HG02588 (cell line): Measurements from ENCODE around the gene NFKBIZ.

Source experiments
- ATAC-seq: cut with Tn5 transposase; IDR thresholded peaks from one replicate; pipeline ENCODE4 v1.9.1; 2021; ENCODE audit warnings: mild to moderate bottlenecking, moderate library complexity; ENCODE audit not compliant: unreplicated experiment

Gene NFKBIZ

DNA sequence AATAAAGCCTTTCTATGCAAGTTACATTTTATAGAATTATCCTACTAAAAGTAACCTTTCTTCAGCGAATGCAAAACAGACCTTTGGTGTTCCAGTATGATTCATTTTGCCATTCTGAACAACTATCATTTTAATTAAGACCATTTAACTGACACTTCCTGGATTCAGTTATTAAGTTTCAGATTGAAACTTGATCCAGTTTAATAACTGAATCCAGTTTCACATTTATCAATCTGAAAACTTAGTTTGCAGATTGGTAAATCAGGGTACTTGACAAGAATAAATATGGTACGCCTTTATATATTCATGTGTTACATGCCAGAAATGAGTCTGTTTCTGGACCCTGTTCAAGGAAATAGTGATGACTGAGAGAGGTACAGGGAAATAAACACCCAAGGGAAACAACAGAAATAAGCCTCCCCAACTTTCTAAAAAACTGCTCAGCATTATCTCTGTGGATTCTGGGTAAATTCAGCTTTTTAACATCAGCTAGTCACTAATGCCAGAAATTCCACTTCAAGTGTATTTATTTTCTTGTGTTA lies 23.3 kb upstream of the NFKBIZ start:
- ATAC-seq, result no peak

DNA sequence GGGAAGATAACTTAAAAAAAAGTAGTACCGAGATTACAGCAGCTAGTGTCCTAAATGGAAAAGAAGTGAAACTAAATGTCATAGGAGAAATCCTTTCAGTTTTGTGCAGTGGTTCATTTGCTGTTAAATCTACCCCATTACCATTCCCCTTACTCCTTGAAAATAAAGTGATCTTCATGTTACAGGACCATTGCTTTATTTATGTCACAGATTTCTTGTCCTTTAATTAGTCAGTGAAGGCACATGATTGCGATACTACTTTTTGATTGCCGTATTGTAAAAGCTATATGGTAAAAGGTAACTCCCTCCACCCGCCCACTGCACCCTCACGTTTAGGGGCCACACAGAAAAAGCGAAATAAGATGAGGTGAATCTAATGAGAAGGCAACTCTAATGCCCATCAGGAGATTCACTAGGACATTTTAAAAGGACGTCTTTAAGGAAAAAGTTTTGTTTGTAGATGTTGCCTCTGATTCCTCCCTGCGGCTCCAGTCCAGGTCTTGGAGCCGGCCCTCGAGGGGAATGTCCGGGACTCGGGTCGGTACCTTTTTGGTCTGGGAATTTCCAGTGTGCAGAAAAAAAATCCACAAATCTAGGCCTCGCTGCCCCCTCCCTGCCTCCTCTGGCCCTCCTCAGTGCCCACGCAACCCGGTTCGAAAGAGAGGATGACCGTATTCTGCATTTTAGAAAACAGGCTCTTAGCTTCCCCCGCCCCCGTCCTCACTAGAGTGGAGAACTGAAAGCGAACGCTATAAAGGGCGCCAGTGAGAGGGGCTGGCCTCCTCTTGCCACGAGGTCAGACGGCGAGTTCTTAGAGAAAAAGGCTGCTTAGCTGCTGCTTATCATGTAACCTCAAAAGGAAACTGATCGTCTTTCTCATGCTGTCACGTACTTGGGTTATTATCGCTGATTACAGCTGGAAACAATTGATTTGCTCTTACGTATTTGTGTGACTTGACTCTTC lies 21.8 kb upstream of the NFKBIZ start:
- peak; percentile 79 for ATAC-seq

DNA sequence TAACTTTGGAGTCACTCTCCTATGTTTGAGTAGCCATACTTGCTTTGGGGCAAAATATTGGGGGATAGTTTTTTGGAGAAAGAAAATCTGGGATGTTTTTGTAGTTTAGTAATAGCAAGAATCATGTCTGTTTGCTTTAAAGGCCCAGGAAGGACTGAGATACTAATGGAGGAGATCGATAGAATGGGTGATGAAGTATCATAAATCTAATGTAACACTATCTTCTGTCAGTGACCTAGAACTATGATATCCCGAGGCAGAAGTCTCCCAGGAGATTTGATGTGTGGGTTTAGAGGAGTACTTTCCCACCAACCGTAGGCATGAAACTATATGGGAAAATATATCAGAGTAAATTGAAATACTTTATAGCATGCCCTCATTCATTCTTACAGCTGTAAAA lies 21.0 kb upstream of the NFKBIZ start:
- ATAC-seq, result no peak

DNA sequence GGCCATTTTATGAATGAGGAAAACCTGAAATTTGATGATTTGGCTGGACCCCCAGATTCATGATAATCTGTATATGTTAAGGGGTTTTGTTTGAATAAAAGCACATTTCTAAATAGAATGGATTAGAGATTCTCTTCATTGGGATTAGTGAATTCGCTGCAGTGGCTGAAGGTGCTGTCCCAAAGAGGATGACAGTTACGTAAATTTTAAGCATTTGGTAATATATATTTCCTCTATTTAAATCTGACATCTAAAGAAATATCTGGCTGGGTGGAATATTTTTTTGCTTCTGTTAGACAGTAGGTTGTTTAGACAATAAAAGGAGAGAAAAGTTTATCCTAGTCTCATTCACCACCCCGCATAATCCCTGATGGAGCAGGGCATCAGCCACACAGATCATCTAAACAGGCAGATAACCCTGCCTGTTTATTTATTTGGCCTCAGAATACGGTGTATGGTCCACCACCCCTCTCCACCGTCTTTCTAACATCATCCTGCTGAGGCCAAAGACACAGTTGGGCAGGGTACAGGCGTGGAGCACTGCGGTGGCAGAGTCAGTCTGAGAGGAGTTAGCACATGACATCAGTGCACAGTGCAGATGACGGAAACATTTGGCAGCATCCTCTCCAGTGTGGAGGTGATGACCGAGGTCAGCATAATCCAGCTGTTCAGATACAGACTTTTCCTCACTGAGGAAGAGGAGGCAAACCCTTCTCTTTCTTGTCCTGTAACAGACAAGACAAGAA lies 20.4 kb upstream of the NFKBIZ start:
- peak; percentile 43 for ATAC-seq

DNA sequence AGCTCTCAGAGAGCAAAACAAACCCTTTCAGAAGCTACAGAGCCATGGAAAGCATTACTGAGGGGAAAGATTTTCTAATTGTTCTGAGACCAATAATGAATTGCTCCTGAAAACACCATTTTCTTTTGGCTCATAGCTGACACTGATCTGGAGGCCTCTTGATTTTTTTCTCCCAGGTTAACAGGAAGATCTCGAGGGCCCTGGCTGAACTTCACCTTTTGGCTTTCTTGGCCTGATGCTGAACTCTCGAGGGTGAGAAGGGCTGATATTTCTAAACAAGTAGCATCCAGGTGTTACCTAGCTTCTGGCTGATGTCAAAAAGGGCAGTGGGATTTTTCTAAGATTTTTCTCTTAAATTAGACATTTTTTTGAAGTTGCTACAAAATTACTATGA lies 19.9 kb upstream of the NFKBIZ start:
- no peak for ATAC-seq

DNA sequence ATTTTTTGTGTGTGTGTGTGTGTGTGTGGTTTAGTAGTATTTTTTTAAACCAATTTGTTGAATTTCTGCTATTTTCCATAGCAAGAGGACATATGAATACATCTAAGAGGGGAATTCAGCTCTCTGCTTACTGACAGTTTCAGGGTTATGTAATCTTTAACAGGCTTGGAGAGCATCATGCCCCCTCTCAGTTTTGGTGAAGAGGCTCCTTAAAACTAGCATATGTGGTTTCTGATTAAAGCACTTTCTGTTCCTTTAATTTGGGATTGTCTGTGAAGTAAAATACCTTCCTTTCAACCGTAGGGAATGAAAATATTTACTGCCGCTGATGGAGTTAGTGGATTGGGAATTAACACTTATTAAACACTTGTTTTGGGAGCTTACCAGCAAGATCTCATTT lies 19.4 kb upstream of the NFKBIZ start:
- ATAC-seq, result peak; percentile 28

DNA sequence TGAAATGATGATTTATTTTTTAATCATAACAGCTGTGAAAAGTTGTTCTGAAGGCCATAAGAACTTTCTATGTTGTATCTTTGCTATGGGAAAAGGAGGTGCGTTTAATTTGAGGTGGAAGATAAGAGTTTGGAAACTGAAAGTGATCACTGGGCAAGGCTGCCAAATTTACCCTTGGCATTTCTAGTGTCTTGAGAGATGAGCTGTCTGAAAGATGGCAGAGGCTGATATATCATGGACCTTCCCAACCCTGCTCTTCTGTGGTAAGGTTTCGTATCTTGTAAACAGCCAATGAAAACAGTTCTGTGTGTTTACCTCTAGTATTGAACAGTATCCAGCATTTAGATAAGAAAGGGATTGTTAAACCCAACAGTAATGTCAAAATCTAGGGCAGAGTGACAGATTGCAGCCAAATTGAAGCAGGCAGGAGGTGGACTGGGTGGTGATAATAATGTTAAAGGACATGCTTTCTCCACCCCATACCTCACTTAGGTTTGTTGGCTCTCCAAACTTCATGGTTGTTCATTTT lies 15.8 kb upstream of the NFKBIZ start:
- ATAC-seq, result no peak

DNA sequence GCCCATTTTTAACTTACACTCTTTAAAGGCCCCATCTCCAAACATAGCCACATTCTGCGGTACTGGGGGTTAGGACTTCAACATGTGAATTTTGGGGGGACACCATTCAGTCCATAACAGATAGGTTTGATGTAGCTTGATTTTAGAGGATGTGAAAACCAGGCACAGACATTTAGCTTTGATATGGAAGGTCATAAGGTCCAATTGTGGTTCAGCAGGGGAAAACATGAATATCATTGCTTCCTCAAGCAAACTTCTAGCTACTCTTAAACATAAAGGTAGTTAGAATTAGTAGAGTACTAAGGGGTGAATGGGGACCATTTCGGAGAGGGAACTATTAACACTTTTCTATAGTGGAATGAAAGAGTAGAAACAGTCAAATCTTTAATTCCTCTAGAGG lies 13.6 kb upstream of the NFKBIZ start:
- ATAC-seq, result no peak

DNA sequence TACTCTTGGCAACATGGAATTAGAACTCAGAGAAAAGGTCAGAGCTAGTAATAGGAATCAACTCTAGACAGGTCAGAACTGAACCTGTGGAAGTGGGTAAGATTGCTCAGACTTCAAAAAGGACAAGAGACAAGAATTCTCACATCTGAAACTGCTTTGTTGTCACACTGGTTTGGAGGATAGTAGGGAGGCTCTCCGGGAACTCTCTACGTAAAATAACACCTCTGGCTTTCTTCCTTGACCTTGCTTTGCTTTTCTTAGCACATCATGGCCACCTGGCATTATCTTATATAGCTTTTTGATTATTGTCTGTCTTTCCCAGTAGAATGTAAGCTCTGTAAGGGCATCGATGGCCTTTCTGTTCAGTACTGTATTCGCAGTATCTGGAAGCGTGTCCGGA lies 13.2 kb upstream of the NFKBIZ start:
- ATAC-seq, result no peak

DNA sequence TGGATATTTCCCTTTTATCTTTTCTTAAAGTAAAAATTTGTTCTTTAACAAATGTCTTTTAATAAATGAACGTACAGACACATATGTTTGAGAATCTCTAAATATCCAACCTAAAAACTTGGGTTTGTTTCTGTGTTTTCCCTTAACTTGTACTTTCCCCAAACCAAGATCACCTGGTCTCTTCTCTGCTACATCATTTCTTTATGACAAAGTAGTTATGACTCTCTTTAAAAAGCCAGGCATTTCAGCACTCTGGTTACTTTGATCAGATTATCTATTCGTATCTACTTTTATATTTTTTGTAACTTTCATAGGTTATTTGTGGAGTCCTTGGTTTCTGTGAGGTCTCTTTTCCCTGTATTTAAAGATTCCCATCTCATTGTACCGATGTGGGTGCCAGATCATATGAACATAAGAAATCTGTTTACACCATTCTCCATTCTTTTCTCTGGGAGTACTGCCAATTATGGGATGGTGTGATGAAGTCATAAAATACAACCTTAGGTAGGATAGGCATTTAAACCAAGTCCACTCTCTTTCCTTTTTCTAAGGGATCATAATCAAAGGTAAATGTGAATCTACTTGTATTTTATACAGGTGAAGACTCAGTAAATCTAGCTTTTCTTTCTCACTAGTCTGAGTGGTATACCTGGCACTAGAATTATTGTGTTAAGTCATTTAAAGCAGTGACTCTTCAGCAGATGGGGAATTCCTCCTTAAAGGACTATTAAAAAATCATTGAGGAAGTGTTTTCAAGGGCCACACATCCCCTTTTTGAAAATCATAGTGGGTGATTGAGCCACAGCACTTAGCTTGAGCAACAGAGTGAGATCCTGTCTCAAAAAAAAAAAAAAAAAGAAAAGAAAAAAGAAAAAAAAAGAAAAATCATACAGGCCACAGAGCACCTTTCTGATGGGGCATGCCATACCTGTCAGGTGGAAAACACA lies 12.4 kb upstream of the NFKBIZ start:
- no peak for ATAC-seq

DNA sequence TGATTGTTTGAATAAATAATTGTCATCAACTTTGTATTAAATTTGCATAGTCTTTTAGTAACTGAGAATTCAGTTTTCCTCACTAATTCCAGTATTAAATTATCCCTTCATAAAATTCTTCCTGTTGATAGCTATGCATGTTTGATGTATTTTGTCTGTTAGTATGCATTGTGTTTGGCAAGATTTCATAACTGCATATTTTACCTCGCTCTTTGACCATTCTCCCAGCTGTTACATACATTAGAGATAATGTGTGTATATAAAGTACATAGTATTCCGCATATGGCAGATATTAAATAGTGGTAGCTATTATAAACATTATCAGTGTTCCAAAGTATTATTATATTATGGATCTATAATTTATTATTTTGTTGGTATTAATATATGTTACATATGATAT lies 10.6 kb upstream of the NFKBIZ start:
- ATAC-seq, result no peak

DNA sequence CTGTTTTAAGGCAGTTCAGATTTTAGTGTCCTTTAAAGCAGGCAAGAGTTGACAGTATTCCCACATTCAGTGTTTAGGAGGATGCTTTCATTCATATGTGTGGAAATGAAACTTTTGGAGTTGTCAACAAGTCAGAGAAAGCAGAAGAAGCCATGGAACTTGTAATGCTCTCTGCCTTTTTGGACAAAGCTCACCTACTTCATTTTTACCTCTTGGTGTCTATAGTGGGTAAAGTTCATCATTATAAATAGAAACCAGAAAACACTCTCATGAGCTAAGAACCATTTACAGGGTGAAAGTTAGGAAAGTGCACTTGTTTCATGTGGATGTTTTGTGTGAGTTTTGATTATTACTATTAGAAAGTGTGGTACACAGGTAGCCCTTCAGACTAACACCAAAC lies 9.2 kb upstream of the NFKBIZ start:
- no peak for ATAC-seq

DNA sequence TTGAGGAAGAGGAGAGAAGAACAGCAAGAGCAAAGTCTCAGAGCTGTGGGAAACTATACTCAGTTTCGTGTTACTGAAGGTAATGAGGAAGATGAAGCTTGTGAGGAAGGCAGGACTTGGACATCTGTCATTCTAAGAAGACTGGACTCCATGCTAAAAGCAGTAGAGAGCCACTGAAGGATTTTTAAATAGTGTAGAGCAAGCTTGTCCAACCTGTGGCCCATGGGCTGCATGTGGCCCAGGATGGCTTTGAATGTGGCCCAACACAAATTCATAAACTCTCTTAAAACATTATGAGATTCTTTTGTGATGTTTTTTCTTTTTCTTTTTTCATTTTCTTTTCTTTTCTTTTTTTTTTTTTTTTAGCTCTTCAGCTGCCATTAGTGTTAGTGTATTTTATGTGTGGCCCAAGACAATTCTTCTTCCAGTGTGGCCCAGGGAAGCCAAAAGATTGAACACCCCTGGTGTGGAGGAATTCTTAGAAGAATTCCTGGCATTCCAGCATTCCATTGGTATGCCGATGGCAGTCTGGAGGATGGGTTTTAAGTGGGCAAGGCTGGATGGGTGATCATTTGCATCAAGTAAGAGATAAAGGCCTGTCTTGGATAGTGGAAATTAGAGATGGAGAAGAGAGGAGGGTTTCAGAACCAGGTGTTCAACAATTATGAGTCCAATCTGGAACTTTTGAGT lies 6.9 kb upstream of the NFKBIZ start:
- ATAC-seq, result no peak

DNA sequence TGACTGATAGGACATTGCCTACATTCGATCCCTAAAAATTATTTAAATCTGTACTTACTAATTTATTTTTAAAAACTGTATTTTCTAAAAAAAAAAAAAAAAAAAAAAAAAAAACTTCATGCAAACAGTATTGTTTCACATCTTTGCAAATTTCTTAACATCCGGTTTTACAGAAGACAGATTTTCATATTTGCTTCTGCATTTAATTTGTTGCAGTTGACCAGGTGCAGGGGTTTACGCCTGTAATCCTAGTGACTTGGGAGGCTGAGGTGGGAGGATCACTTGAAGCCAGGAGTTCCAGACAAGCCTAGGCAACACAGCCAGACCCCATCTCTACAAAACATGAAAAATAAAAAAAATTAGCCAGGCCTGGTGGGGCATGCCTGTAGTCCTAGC lies 6.4 kb upstream of the NFKBIZ start:
- no peak for ATAC-seq

DNA sequence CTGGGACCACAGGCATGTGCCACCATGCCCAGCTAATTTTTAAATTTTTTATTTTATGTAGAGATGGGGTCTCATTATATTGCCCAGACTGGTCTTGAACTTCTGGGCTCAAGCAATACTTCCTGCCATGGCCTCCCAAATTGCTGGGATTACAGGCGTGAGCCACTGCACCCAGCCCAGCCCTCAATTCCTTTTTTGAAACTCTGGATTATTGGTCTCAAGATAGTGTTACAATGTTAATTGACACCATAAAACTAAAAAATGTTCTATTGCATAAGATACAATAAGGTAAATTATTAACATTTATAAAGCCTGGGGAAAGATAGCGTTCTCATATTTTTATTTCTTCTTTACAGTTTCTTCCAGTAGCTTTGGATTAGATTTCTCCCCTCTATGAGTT lies 3.9 kb upstream of the NFKBIZ start:
- no peak for ATAC-seq

DNA sequence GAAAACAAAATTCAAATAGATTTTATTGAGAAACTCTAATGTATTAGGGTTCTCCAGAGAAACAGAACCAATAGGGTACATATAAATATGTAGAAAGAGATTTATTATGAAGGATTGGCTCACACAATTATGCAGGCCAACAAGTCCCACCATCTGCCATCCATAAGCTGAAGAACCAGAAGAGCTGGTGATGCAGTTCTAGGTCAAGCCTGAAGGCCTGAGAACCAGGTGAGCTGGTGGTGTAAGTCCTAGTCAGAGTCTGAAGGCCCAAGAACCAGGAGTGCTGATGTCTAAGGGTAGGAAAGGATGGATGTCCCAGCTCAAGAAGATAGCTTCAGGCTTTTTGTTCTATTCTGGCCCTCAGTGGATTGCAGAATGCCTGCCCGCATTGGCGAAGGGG lies 2.6 kb upstream of the NFKBIZ start:
- ATAC-seq, result no peak

DNA sequence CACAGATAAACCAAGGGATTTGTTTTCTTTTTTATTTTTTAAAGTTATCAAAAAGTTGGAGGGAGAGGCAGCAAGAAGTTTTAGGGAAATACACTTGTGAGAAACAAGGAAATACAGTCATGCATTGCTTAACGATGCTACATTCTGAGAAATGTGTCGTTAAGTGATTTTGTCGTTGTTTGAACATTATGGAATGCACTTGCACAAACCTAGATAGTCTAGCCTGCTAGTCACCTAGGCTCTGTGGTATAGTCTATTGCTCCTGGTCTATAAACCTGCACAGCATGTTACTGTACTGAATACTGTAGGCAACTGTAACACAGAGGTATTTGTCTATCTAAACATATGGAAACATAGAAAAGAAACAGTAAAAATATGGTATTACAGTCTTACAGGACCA lies 2.0 kb upstream of the NFKBIZ start:
- ATAC-seq, result no peak

DNA sequence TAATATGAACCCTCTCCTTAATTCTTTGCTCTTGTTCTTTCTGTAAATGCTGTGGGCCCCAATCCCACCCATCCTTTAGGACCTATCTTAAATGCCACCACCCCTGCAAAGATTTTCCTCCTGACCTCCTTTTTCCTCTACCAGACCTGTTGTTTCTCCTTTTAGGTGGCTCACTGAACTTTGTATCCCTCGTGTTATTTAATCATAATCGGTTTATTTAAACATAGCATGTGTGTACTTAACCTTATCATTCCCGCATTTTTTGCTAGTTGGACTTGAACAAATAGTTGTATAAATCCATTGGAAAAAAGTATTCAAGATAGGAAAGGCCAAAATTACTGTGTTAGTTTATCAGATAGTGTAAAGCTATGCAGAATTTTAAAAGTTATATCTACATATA lies 988 bp upstream of the NFKBIZ start:
- ATAC-seq, result no peak

DNA sequence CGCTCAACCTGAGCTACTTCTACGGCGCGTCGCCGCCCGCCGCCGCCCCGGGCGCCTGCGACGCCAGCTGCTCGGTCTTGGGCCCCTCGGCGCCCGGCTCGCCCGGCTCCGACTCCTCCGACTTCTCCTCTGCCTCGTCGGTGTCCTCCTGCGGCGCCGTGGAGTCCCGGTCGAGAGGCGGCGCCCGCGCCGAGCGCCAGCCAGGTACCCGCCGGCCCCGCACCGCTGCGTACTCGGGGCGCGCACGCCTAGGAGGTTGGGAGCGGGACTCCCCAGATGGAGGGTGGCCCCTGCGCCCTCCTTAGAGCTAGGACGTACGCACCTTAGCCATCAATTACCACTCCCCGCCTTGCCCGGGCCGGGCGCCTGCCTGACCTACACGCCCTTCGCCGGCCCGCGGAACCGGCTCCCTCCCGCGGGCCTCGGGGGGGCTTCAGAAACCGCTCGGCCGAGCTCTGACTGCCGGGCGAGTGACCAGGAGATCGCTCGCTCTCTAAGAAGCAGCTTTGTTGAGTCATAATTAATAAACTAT lies 466 bp downstream of the NFKBIZ start:
- ATAC-seq, result peak; percentile 25
